Lower leg skin (tissue), 4 donors: ENCODE measurements around the gene P3H2. TPM values are rescaled to one million over a fixed set of nuclear protein-coding genes. Genes with fewer than 3 reads are reported as not detected.

ENCODE experiments used
- DNase-seq, 2 donors: peaks; one replicate each; pipeline ENCODE4 v3.0.0-alpha.2; 2019; ENCODE audit warnings: low spot score in 2 of 2
- H3K4me3 ChIP-seq: fragments of 200-600 bp; sonication (generic); 2 replicates; pipeline ENCODE4 v1.5.1; 2017; ENCODE audit warnings: mild to moderate bottlenecking, low read depth; ENCODE audit not compliant: poor library complexity, severe bottlenecking
- POLR2A ChIP-seq, 2 donors: fragments of 450-650 bp; IDR thresholded peaks; one replicate each; pipeline ENCODE4 v1.6.1; 2016 to 2017; ENCODE audit warnings: antibody characterized with exemption in 2 of 2, mild to moderate bottlenecking in 1 of 2, moderate library complexity in 1 of 2
- WGBS, 2 donors: methylation state at CpG; one replicate each; pipeline ENCODE4 v1.1.5; 2018; 5-methylcytosine and 5-hydroxymethylcytosine counted together
- intact Hi-C: fragments of 100-400 bp; cut with DNase I; formaldehyde crosslinking; loops from one replicate; pipeline ENCODE4 v1.15.0; 2023; ENCODE audit warnings: low total_unique reads
- total RNA-seq, 4 donors: library from RNA; depleted of rRNA; stranded (reverse); fragments of >200 nt; gene quantifications; one replicate each; pipeline ENCODE4 v1.1.0, GENCODE V29; 2016
- TF ChIP-seq, protein P1 (sequence below), 3 donors: fragments of 450-650 bp; IDR thresholded peaks; one replicate each; pipeline ENCODE4 v1.5.1; 2016; ENCODE audit warnings: antibody characterized with exemption in 3 of 3, mild to moderate bottlenecking in 3 of 3, moderate library complexity in 2 of 3

P3H2 gene
- total RNA-seq, 4 donors from 2014 or later, result 20.0 to 41.9 (median 35.6) TPM

DNA sequence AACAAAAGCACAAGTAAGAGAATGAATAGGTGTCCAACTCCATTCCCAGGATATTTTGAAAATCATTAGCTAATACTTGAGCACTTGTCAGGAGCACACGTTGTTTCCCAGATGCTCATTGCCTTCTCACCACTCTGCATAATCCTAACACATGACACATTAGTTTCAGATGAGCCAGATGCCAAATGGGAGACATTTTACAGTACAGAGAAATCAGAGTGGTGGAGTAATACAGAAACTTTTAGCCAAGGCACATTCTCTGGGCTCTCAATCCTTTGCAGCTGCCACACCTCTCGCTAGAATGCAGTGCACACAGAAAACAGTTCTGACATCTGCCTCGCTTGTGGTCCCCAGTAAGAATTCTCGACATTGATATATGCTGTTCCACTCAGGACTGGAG is 76.6 kb downstream of the P3H2 start:
- no peak for DNase-seq
- TF ChIP-seq, protein P1, sequence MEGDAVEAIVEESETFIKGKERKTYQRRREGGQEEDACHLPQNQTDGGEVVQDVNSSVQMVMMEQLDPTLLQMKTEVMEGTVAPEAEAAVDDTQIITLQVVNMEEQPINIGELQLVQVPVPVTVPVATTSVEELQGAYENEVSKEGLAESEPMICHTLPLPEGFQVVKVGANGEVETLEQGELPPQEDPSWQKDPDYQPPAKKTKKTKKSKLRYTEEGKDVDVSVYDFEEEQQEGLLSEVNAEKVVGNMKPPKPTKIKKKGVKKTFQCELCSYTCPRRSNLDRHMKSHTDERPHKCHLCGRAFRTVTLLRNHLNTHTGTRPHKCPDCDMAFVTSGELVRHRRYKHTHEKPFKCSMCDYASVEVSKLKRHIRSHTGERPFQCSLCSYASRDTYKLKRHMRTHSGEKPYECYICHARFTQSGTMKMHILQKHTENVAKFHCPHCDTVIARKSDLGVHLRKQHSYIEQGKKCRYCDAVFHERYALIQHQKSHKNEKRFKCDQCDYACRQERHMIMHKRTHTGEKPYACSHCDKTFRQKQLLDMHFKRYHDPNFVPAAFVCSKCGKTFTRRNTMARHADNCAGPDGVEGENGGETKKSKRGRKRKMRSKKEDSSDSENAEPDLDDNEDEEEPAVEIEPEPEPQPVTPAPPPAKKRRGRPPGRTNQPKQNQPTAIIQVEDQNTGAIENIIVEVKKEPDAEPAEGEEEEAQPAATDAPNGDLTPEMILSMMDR (IDR thresholded peaks at IDR 0.05), result no peak
- TF ChIP-seq POLR2A (IDR thresholded peaks at IDR 0.05), result no peak
- no peak overlapping the region for H3K4me3 ChIP-seq
- intact Hi-C loops, result no loop called here
- 24 to 28% methylated on average over 4 of the region's 4 CpGs for WGBS, 2 donors

DNA sequence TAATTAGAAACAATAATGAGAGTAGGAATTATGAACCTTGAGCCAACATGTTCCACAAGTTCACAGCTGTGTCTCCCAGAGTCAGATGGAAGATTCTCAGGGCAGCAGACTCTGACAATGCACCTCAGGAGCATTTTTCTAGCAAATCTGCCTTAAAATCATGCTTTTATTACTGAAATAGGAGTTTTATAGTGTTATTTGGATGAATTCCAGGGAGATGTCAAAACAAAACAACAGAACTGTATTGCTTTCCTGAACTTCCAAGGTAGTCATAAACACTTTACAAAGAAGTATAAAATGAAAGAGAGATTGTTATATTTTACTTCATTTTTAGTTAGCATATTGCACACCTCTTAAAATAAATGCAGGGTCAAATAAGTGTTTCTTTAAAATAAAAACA is 77.0 kb downstream of the P3H2 start:
- no peak for TF ChIP-seq POLR2A (IDR thresholded peaks at IDR 0.05)
- TF ChIP-seq, protein P1 (IDR thresholded peaks at IDR 0.05), result no peak
- no peak for DNase-seq
- intact Hi-C loops, result no loop called here
- H3K4me3 ChIP-seq, result no peak overlapping the region

- TF ChIP-seq POLR2A (IDR thresholded peaks at IDR 0.05), result no peak
- TF ChIP-seq, protein P1 (IDR thresholded peaks at IDR 0.05), result no peak
- DNase-seq, result no peak
- 35 to 60% methylated on average over 2 of the region's 2 CpGs for WGBS, 2 donors
- no peak overlapping the region for H3K4me3 ChIP-seq
- intact Hi-C loops, result no loop called here
Measured at GRCh38 chr3:190042558-190042957, 78.1 kb downstream of the P3H2 start.

GRCh38 chr3:190041333-190042041 is 79.2 kb downstream of the P3H2 start:
- TF ChIP-seq POLR2A (IDR thresholded peaks at IDR 0.05), result no peak
- TF ChIP-seq, protein P1 (IDR thresholded peaks at IDR 0.05), result no peak
- DNase-seq, result no peak
- intact Hi-C loops, result no loop called here
- H3K4me3 ChIP-seq, result no peak overlapping the region
- WGBS, 2 donors, result 26 to 31% methylated on average over 3 of the region's 3 CpGs

DNA sequence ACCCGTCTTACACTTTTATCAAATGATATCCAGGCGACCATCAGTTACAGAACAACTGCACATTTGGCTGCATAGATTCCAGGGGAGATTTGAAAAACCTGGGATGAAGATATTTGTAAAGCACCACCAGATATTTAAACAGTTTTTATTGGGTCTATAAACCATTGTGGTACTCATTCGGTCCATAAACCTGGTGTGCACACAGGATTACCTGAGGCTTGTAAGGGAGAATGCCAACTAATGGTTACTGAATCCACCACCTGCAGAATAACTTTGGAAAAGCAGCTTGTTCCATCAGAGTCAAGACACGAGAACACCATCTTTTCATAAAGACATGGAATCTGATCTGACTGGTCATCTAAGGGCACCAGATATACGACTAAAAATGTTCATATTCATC is 80.6 kb downstream of the P3H2 start:
- WGBS, 2 donors, result 50 to 54% methylated on average over 5 of the region's 5 CpGs
- no peak overlapping the region for H3K4me3 ChIP-seq

More for the DNA sequence above, 80.6 kb downstream of the P3H2 start:
- intact Hi-C loops, result no loop called here
- TF ChIP-seq, protein P1 (IDR thresholded peaks at IDR 0.05), result no peak
- no peak for TF ChIP-seq POLR2A (IDR thresholded peaks at IDR 0.05)
- no peak for DNase-seq
